HG03064 (cell line): Measurements from ENCODE around the gene ACAA1.
"Not testable (repeated sequence)": the region's sequence is repeated elsewhere in the genome, so short reads cannot be mapped to it uniquely, and the experiment has no call there.

Experiments used
- ATAC-seq: cut with Tn5 transposase; IDR thresholded peaks from one replicate; pipeline ENCODE4 v1.9.1; 2021; ENCODE audit warnings: low read depth; ENCODE audit not compliant: unreplicated experiment

ACAA1 gene

GRCh38 chr3:38136777-38137614 is at the start of gene ACAA1:
Gene ACAA1 (minus strand): TSS chr3:38137127. CDS start chr3:38137035, 92 bp downstream.
- peak; percentile 83 for ATAC-seq

GRCh38 chr3:38177181-38177580 is 40.3 kb upstream of the ACAA1 start:
- ATAC-seq: no peak

GRCh38 chr3:38173834-38174418 is 37.0 kb upstream of the ACAA1 start:
- no peak for ATAC-seq

GRCh38 chr3:38171622-38172021 is 34.7 kb upstream of the ACAA1 start:
- ATAC-seq: no peak

GRCh38 chr3:38170722-38171121 is 33.8 kb upstream of the ACAA1 start:
- no peak for ATAC-seq

- ATAC-seq: no peak
Measured at GRCh38 chr3:38169027-38169317, 32.0 kb upstream of the ACAA1 start.

GRCh38 chr3:38168151-38169026 is 31.5 kb upstream of the ACAA1 start:
- no peak for ATAC-seq

GRCh38 chr3:38167591-38167990 is 30.7 kb upstream of the ACAA1 start:
- ATAC-seq: no peak

- ATAC-seq: no peak
Measured at GRCh38 chr3:38165722-38166387, 28.9 kb upstream of the ACAA1 start.

- peak; percentile 95 for ATAC-seq
Measured at GRCh38 chr3:38164952-38165721, 28.2 kb upstream of the ACAA1 start, which contains the start of gene OXSR1. Gene OXSR1 (plus strand): TSS chr3:38165537. CDS start chr3:38165877, 340 bp downstream.

- ATAC-seq: no peak
Measured at GRCh38 chr3:38164643-38164951, 27.7 kb upstream of the ACAA1 start.

- no peak for ATAC-seq
Measured at GRCh38 chr3:38163841-38164642, 27.1 kb upstream of the ACAA1 start.

- no peak for ATAC-seq
Measured at GRCh38 chr3:38163117-38163840, 26.4 kb upstream of the ACAA1 start.

GRCh38 chr3:38160704-38161103 is 23.8 kb upstream of the ACAA1 start:
- not testable (repeated sequence) for ATAC-seq

- no peak for ATAC-seq
Measured at GRCh38 chr3:38158472-38158871, 21.5 kb upstream of the ACAA1 start.

- no peak for ATAC-seq
Measured at GRCh38 chr3:38157595-38157994, 20.7 kb upstream of the ACAA1 start.

GRCh38 chr3:38157117-38157516 is 20.2 kb upstream of the ACAA1 start:
- no peak for ATAC-seq

GRCh38 chr3:38155825-38156224 is 18.9 kb upstream of the ACAA1 start:
- ATAC-seq: no peak
